B cell (primary cell): ENCODE measurements around the gene RPTOR. TPM values are rescaled to one million over a fixed set of nuclear protein-coding genes. Genes with fewer than 3 reads are reported as not detected.

Experiments used
- ATAC-seq: fragments of 200-7000 bp; cut with Tn5 transposase; one replicate; pipeline ENCODE4 v1.10.0; 2021; ENCODE audit warnings: low read depth, mild to moderate bottlenecking, moderate number of reproducible peaks, moderate library complexity
- CTCF ChIA-PET: fragments of 350-600 bp; sonication (Branson Sonifier 250); formaldehyde crosslinking; loops from one replicate; lab custom pipeline; 2021; ENCODE audit warnings: antibody characterized with exemption, inconsistent platforms; lab: Charles Lee
- POLR2A ChIA-PET: fragments of 350-600 bp; sonication (Branson Sonifier 250); formaldehyde crosslinking; loops from one replicate; lab custom pipeline; 2021; ENCODE audit warnings: antibody characterized with exemption; lab: Charles Lee
- DNase-seq: peaks from one replicate; pipeline ENCODE4 v3.0.0; 2013
- H2AFZ ChIP-seq: 2 replicates; pipeline ENCODE4 v1.6.1; 2012; ENCODE audit warnings: mild to moderate bottlenecking, low read depth, low read length; ENCODE audit not compliant: insufficient read depth, poor library complexity, severe bottlenecking
- H3K27ac ChIP-seq, 2 donors: 1 replicate in 1 of 2; 2 replicates in 1 of 2; pipeline ENCODE4 v1.5.1; 2012 to 2013; ENCODE audit warnings: low read length in 2 of 2, mild to moderate bottlenecking in 2 of 2, moderate library complexity in 1 of 2
- H3K27me3 ChIP-seq, 4 experiments: fragments of 200-600 bp in 1 of 4; sonication (generic) in 1 of 4; replicated peaks in 1 of 4; 1 replicate in 2 of 4; 2 replicates in 2 of 4; pipeline versions ENCODE4 v1.6.1 to v1.7.0; 2013 to 2016; ENCODE audit warnings: low read length in 3 of 4, mild to moderate bottlenecking in 2 of 4, mixed read lengths in 1 of 4, moderate library complexity in 1 of 4; ENCODE audit not compliant: insufficient read depth in 4 of 4, control insufficient read depth in 3 of 4; ENCODE audit errors: control extremely low read depth in 1 of 4
- H3K36me3 ChIP-seq, 2 experiments: replicated peaks in 1 of 2; 1 replicate in 1 of 2; 2 replicates in 1 of 2; pipeline versions ENCODE4 v1.6.1 to v1.7.1; 2013; ENCODE audit warnings: low read length in 1 of 2; ENCODE audit not compliant: insufficient read depth in 2 of 2, control insufficient read depth in 1 of 2; ENCODE audit errors: control extremely low read depth in 1 of 2, extremely low read depth in 1 of 2
- H3K4me1 ChIP-seq, 2 donors: fragments of 200-600 bp in 1 of 2; sonication (generic) in 1 of 2; 1 replicate in 1 of 2; 2 replicates in 1 of 2; pipeline versions ENCODE4 v1.5.1 to v1.6.1; 2013 to 2017; ENCODE audit warnings: low read length in 2 of 2; ENCODE audit not compliant: control insufficient read depth in 2 of 2, insufficient read depth in 2 of 2
- H3K4me2 ChIP-seq: replicated peaks from 2 replicates; pipeline ENCODE3; 2012; ENCODE audit warnings: mild to moderate bottlenecking, low read depth, low read length; ENCODE audit not compliant: poor library complexity, severe bottlenecking
- H3K4me3 ChIP-seq, 5 experiments: fragments of 200-600 bp in 1 of 5; sonication (generic) in 1 of 5; 1 replicate in 3 of 5; 2 replicates in 2 of 5; pipeline versions ENCODE4 v1.5.1 to v1.7.0; 2011 to 2016; ENCODE audit warnings: low read length in 4 of 5, mild to moderate bottlenecking in 4 of 5, low read depth in 2 of 5, control low read depth in 1 of 5, moderate library complexity in 1 of 5; ENCODE audit not compliant: insufficient read depth in 1 of 5; ENCODE audit errors: control extremely low read depth in 1 of 5, extremely low read depth in 1 of 5
- H3K79me2 ChIP-seq: fragments of 200-600 bp; sonication (generic); one replicate; pipeline ENCODE4 v1.6.0; 2016; ENCODE audit warnings: low read length; ENCODE audit not compliant: control insufficient read depth, insufficient read depth
- H3K9ac ChIP-seq: fragments of 200-600 bp; sonication (generic); 2 replicates; pipeline ENCODE4 v1.6.1; 2017; ENCODE audit warnings: mild to moderate bottlenecking, low read length, moderate library complexity
- H3K9me3 ChIP-seq, 3 donors: one replicate each; pipeline versions ENCODE4 v1.6.1 to v1.7.1; 2013; ENCODE audit warnings: low read length in 2 of 3; ENCODE audit not compliant: control insufficient read depth in 2 of 3, insufficient read depth in 1 of 3; ENCODE audit errors: control extremely low read depth in 1 of 3
- H4K20me1 ChIP-seq: 2 replicates; pipeline ENCODE4 v1.6.0; 2012; ENCODE audit warnings: mild to moderate bottlenecking, low read length; ENCODE audit not compliant: insufficient read depth, control insufficient read depth, poor library complexity, severe bottlenecking
- H3K27ac Mint-ChIP-seq: one replicate; pipeline ENCODE4 v1.8.0; 2021; ENCODE audit warnings: mixed read lengths
- H3K27me3 Mint-ChIP-seq: one replicate; pipeline ENCODE4 v1.8.0; 2021; ENCODE audit warnings: mixed read lengths
- H3K4me1 Mint-ChIP-seq: one replicate; pipeline ENCODE4 v1.8.0; 2021; ENCODE audit warnings: mixed read lengths
- H3K4me3 Mint-ChIP-seq: one replicate; pipeline ENCODE4 v1.8.0; 2021; ENCODE audit warnings: mixed read lengths
- H3K9me3 Mint-ChIP-seq: one replicate; pipeline ENCODE4 v1.8.0; 2022; ENCODE audit warnings: mixed read lengths; ENCODE audit not compliant: insufficient read depth
- EZH2 ChIP-seq: IDR thresholded peaks from 2 replicates; pipeline ENCODE4 v1.6.1; 2012; ENCODE audit warnings: borderline replicate concordance, low read depth, mild to moderate bottlenecking, moderate library complexity, low read length; ENCODE audit not compliant: insufficient read depth, poor library complexity, severe bottlenecking
- WGBS: methylation state at CpG from one replicate; pipeline ENCODE4 v1.1.5; 2013; ENCODE audit warnings: missing lambda C conversion rate; ENCODE audit not compliant: insufficient coverage; 5-methylcytosine and 5-hydroxymethylcytosine counted together
- intact Hi-C: fragments of 100-400 bp; cut with micrococcal nuclease; formaldehyde crosslinking; loops from one replicate; pipeline ENCODE4 v1.10.0; 2022
- polyA plus RNA-seq: library from polyadenylated mRNA; depleted of rRNA; stranded (reverse); fragments of >200 nt; gene quantifications from 2 replicates; pipeline ENCODE4 v1.2.3, GENCODE V29; 2012
- total RNA-seq, 2 donors: library from RNA; stranded (reverse); fragments of 120-200 nt in 1 of 2; gene quantifications; 1 replicate in 1 of 2; 2 replicates in 1 of 2; pipeline versions ENCODE4 v1.2.3 to v1.2.4, GENCODE V29; 2013 to 2022
- TF ChIP-seq, protein P1 (sequence below): fragments of 200-600 bp; IDR thresholded peaks from one replicate; pipeline ENCODE4 v1.8.0; 2022; ENCODE audit warnings: antibody characterized with exemption, mild to moderate bottlenecking

The RPTOR gene
- total and polyA plus RNA-seq, 2 donors (not counting 1 experiment from before 2014, with no cell fraction given), result 13.4 to 58.8 TPM

DNA sequence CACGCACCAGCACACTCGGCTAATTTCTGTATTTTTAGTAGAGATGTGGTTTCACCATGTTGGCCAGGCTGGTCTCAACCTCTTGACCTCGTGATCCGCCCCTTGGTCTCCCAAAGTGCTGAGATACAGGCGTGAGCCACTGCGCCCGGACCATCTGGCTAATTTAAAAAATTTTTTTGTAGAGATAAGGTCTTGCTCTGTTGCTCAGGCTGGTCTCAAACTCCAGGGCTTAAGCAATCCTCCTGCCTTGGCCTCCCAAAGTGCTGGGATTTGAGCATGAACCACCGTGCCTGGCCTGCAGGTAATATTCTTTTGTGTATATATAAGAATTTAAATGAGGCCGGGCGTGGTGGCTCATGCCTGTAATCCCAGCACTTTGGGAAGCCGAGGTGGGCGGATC is 115.0 kb downstream of the RPTOR start:
- WGBS, result 100% methylated on average over 11 of the region's 12 CpGs
- H2AFZ ChIP-seq, result no peak overlapping the region
- Mint-ChIP-seq H3K4me1 (peaks cover 28% of the 10 kb centered on the region), H3K27me3 (no peaks in the 10 kb centered on the region), H3K27ac (no peak overlapping the region), H3K9me3 (no peaks in the 10 kb centered on the region), H3K4me3 (no peak overlapping the region)
- H3K36me3 ChIP-seq, result no peaks in the 10 kb centered on the region
- H3K4me1 ChIP-seq, result peaks cover 8 to 12% of the 10 kb centered on the region in 2 donors
- POLR2A ChIA-PET, result no interaction called here
- no peak for TF ChIP-seq EZH2
- TF ChIP-seq, protein P1, sequence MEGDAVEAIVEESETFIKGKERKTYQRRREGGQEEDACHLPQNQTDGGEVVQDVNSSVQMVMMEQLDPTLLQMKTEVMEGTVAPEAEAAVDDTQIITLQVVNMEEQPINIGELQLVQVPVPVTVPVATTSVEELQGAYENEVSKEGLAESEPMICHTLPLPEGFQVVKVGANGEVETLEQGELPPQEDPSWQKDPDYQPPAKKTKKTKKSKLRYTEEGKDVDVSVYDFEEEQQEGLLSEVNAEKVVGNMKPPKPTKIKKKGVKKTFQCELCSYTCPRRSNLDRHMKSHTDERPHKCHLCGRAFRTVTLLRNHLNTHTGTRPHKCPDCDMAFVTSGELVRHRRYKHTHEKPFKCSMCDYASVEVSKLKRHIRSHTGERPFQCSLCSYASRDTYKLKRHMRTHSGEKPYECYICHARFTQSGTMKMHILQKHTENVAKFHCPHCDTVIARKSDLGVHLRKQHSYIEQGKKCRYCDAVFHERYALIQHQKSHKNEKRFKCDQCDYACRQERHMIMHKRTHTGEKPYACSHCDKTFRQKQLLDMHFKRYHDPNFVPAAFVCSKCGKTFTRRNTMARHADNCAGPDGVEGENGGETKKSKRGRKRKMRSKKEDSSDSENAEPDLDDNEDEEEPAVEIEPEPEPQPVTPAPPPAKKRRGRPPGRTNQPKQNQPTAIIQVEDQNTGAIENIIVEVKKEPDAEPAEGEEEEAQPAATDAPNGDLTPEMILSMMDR, result no peak
- ATAC-seq, result no peak
- H3K4me3 ChIP-seq, result no peak overlapping the region
- H3K27ac ChIP-seq, result no peak overlapping the region
- intact Hi-C loops, result no loop called here
- no peak for DNase-seq
- H3K9ac ChIP-seq, result no peak overlapping the region
- peaks cover 77% of the 10 kb centered on the region for H3K79me2 ChIP-seq
- H4K20me1 ChIP-seq, result peaks cover 31% of the 10 kb centered on the region
- CTCF ChIA-PET, result no interaction called here
- no peaks in the 10 kb centered on the region for H3K27me3 ChIP-seq
- H3K9me3 ChIP-seq, result peaks cover 0 to 23% (median 8%) of the 10 kb centered on the region in 3 donors
- no peak overlapping the region for H3K4me2 ChIP-seq

DNA sequence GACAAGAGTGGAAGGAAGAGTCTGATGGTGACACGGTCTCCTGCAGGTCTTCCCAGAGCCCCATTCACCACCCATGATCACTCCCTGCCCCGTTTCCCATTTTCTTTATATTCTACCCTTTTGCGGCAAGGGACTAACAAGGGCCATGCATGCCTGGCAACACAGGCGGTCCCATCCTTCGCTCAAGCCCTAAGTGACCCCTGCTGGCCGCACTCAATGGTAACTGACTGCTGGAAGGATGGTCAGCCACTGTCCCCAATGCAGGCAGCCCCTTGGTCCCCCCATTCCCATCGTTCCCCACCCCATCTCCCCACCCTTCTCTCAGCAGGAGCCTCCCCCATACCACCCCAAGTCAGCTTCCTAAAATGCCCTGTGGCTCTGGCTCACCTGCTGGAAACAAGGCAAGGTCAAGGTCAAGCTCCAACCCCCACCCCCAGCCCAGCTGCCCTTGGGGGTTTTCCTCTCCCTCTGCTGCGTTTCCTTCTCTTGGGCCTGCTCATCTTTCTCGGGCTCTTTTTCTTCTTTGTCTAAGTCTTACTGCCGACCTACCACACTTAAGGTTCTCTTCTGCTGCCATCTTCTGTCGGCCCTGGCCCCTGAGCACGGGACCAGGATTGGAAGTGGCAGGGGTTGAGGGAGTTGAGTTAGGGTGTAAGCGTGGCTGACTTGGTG is 116.0 kb downstream of the RPTOR start:
- DNase-seq, result no peak
- no peak overlapping the region for H3K9ac ChIP-seq
- WGBS, result 97% methylated on average over 10 of the region's 13 CpGs
- Mint-ChIP-seq H3K4me3 (no peak overlapping the region), H3K27ac (no peak overlapping the region), H3K27me3 (no peaks in the 10 kb centered on the region), H3K4me1 (peaks cover 31% of the 10 kb centered on the region), H3K9me3 (no peaks in the 10 kb centered on the region)
- H3K4me3 ChIP-seq, result no peak overlapping the region
- no peak overlapping the region for H3K27ac ChIP-seq
- intact Hi-C loops, result no loop called here
- peaks cover 0 to 23% (median 8%) of the 10 kb centered on the region in 3 donors for H3K9me3 ChIP-seq
- ChIA-PET CTCF (no interaction called here), POLR2A (no interaction called here)
- H3K4me1 ChIP-seq, result peaks cover 11 to 18% of the 10 kb centered on the region in 2 donors
- no peak overlapping the region for H2AFZ ChIP-seq
- H3K36me3 ChIP-seq, result no peaks in the 10 kb centered on the region
- no peak for TF ChIP-seq EZH2
- no peaks in the 10 kb centered on the region for H3K27me3 ChIP-seq
- H4K20me1 ChIP-seq, result peaks cover 27% of the 10 kb centered on the region
- H3K79me2 ChIP-seq, result peaks cover 77% of the 10 kb centered on the region
- no peak for ATAC-seq
- H3K4me2 ChIP-seq, result no peak overlapping the region
